GM21619 (cell line): Measurements from ENCODE around the gene R3HDM1.
"Not testable (repeated sequence)": the region's sequence is repeated elsewhere in the genome, so short reads cannot be mapped to it uniquely, and the experiment has no call there.

Experiments
- ATAC-seq: cut with Tn5 transposase; IDR thresholded peaks from one replicate; pipeline ENCODE4 v1.9.1; 2021; ENCODE audit not compliant: unreplicated experiment

Gene R3HDM1

GRCh38 chr2:135531231-135532197, at the start of gene R3HDM1:
Gene R3HDM1 (plus strand): TSS chr2:135531484. CDS start chr2:135604846, 73,362 bp downstream.
- peak; percentile 77 for ATAC-seq

- no peak for ATAC-seq
These were observed 45.8 kb upstream of the R3HDM1 start for GRCh38 chr2:135485441-135485840.

DNA sequence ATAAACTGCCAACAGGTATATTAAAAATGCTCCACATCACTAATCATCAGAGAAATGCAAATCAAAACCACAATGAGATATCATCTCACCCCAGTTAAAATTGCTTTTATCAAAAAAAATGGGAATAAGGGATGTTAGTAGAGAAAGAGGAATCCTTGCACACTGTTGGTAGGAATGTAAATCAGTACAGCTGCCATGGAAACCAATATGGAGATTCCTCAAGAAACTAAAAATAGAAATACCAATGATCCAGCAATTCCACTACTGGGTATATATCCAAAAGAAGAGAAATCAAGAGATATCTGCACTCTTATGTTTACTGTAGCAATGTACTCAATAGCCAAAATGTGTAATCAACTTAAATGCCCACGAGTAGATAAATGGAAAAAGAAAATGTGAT, 40.9 kb upstream of the R3HDM1 start:
- no peak for ATAC-seq

DNA sequence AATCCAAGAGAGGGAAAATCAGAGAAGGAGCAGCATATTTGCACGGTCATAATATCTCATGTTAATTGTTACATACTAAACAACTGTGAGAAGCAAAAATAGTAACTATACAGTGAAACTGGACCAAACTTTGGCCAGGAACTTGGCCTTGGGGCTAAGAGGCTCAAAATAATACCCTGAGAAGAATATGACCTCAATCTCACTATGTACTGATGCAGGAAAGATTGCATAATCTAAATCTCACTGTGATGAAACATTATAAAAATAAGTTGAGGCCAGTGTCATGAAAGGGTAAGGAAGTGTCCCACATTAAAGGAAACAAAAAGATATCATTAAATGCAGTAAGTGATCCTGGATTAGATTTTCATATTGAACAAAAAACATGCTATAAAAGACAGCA, 36.8 kb upstream of the R3HDM1 start:
- no peak for ATAC-seq

DNA sequence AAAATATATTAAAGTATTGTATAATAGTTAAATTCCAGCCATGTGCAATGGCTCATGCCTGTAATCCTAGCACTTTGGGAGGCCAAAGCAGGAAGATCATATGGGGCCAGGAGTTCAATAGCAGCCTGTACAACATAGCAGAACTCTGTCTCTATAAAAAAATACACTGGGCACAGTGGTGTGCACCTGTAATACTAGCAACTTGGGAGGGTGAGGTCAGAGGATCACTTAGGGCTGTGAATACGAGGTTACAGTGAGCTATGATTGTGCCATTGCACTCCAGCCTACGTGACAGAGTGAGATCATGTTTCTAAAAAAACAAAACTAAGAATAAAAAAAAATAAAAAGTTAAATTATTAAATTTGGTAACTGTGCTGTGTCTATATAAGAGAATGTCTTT, 36.4 kb upstream of the R3HDM1 start:
- ATAC-seq: no peak

DNA sequence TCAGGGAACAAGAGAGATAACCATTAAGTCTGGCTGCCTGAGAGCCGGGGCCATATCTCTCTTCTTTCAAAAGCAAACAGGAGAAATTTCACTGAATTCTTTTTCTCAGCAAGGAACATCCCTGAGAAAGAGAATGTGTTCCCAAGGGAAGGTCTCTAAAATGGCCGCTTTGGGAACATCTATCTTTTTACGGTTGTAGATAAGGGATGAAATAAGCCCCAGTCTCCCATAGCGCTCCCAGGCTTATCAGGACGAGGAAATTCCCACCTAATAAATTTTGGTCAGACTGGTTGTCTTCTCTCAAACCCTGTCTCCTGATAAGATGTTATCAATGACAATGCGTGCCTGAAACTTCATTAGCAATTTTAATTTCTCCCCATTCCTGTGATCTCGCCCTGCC, 32.7 kb upstream of the R3HDM1 start:
- ATAC-seq: not testable (repeated sequence)

DNA sequence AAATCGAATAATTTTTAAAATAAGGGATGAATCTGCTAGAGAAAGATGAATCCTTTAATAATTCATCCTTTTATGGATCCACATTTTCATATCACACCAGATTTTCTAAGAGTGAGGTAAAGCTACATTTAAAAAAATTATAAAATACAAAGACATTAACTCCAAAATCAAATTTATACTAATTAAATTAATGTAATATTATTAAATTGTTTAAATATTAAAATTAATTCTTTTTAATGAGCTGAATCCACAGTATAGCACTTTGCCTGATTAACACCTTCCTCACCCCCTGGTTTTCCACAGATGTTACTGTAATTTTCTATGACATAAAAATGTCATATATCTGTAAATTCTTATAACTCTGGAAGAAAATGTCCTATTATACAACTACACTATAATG, 26.5 kb upstream of the R3HDM1 start:
- no peak for ATAC-seq

- ATAC-seq: no peak
These were observed 20.7 kb upstream of the R3HDM1 start for GRCh38 chr2:135510577-135510976.

GRCh38 chr2:135512099-135512498, 19.2 kb upstream of the R3HDM1 start:
- no peak for ATAC-seq

DNA sequence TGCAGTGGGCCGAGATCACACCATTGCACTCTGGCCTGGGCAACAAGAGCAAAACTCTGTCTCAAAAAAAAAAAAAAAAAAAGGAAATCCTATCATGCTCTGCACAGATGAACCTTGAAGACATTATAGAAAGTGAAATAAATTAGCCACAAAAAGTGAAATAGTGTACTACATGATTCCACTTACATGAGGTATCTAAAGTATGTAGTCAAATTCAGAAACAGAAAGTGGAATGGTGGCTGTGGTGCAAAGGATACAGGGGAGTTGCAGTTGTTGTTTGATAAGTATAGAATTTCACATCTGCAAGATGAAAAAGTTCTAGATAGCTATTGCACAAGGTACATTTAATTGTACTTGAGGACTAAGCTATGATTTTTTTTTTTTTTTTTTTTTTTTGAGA, 5.5 kb upstream of the R3HDM1 start:
- ATAC-seq: no peak

DNA sequence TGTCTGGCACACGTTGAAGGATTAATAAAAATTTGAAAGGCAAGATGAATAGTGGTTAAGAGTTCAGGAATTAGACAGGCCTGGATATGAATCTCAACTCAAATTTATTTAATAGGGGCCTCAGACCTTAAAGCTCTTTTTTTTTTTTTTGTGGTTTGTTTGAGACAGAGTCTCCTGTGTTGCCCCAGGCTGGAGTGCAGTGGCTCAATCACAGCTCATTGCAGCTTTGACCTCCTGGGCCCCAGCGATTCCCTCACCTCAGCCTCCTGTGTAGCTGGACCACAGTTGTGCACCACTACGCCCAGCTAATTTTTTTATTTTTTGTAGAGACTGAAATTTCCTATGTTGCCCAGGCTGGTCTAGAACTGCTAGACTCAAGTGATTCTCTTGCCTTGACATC, 3.3 kb upstream of the R3HDM1 start:
- ATAC-seq: no peak

GRCh38 chr2:135530313-135531230, 712 bp upstream of the R3HDM1 start, which contains the start of gene ZRANB3:
Gene ZRANB3 (minus strand): TSS chr2:135531218.
- peak; percentile 66 for ATAC-seq

- no peak for ATAC-seq
These were observed 1.3 kb downstream of the R3HDM1 start for GRCh38 chr2:135532581-135532980.

DNA sequence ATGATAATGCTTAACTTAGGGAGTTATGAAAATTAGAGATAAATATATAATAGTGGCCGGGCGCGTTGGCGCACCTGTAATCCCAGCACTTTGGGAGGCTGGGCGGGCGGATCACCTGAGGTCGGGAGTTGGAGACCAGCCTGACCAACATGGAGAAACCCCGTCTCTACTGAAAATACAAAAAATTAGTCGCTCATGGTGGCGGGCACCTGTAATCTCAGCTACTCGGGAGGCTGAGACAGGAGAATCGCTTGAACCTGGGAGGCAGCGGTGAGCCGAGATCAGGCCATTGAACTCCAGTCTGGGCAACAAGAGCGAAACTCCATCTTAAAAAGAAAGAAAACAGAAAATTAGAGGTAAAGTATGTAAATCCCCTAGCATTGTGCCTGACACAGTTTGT, 2.3 kb downstream of the R3HDM1 start:
- not testable (repeated sequence) for ATAC-seq

- no peak for ATAC-seq
These were observed 15.2 kb downstream of the R3HDM1 start for GRCh38 chr2:135546436-135546835.

DNA sequence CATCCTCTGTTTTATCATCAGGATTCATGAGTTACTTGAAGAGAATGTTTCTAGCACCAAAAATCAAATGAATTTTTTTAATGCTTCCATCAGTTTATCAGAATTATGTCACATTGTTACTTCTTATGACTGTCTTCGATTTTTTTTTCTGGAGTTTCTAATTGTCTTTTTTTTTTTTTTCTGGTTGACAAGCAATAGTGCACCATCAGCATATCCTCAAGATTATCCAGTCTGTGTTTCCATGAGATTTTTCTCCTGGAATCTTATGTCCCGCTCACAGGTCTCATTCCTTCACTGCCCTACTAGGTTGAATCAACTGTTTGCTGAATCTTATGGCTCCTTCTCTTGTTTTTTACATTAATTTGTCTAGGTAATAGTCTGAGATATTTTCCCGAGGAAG, 16.0 kb downstream of the R3HDM1 start:
- ATAC-seq: no peak

GRCh38 chr2:135551356-135551755, 20.1 kb downstream of the R3HDM1 start:
- ATAC-seq: no peak

DNA sequence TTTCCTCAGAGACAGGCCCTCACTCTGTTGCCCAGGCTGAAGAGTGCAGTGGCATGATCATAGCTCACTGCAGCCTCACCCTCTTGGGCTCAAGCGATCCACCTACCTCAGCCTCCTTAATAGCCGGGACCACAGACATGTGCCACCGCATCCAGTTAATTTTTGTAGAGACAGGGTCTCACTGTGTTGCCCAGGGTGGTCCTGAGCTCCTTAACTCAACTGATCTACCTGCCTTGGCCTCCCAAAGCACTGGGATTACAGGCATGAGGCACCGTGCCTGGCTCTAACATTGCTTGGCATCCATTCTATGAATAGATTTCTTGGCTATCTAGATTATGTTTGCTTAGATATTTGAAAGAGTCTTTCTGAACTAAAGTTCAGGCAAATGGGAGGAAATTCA, 21.6 kb downstream of the R3HDM1 start:
- ATAC-seq: no peak

DNA sequence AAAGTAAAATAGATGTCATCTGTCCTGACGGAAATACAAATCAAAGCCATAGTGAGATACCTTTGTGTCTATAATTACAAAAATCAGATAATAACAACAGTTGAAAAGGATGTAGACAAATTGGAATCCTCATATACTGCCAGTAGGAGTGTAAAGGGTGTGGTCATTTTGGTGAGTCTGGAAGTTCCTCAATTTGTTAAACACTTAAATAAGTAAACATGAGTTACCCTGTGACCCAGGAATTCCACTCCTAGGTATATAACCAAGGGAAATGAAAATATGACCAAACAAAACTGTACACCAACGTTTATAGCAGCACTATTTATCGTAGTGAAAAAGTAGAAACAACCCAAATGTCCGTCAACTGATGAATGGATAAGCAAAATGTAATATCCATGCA, 24.0 kb downstream of the R3HDM1 start:
- no peak for ATAC-seq

- ATAC-seq: no peak
These were observed 26.2 kb downstream of the R3HDM1 start for GRCh38 chr2:135557530-135557929.

GRCh38 chr2:135561925-135562324, 30.6 kb downstream of the R3HDM1 start:
- ATAC-seq: no peak

DNA sequence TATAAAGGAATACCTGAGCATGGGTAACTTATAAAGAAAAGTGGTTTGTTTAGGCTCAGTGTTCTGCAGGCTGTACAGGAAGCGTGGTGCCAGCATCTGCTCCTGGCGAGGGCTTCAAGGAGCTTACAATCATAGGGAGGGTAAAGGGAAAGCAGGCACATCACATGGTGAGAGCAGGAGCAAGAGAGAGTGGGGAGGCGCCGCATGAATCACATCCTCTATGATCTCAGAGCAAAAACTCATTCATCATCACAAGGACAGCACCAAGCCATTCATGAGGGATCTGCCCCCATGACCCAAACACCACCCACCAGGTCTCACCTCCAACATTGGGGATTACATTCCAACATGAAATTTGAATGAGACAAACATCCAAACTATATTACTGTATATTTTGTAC, 32.5 kb downstream of the R3HDM1 start:
- no peak for ATAC-seq
